NB4 (cell line): Measurements from ENCODE around the gene FBXL20.
"Not testable (repeated sequence)": the region's sequence is repeated elsewhere in the genome, so short reads cannot be mapped to it uniquely, and the experiment has no call there.

Experiments
- MYC ChIP-seq: IDR thresholded peaks from 2 replicates; pipeline ENCODE4 v1.6.1; 2011; ENCODE audit warnings: low read depth, low read length
- TF ChIP-seq, protein P1 (sequence below): IDR thresholded peaks from one replicate; pipeline ENCODE4 v1.5.1; 2012; ENCODE audit warnings: low read depth, low read length

DNA sequence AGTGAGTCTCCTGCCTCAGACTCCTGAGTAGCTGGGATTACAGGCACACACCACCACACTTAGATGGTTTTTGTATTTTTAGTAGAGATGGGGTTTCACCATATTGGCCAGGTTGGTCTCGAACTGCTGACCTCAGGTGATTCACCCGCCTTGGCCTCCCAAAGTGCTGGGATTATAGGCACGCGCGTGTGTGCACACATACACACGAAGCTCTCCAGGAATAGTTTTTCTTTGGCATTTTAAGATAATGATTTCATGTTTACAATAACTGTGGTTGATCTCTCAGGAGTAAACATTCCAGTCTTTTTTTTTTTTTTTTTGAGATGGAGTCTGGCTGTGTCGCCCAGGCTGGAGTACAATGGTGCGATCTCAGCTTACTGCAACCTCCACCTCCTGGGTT is 123.2 kb downstream of the FBXL20 start:
- TF ChIP-seq, protein P1, sequence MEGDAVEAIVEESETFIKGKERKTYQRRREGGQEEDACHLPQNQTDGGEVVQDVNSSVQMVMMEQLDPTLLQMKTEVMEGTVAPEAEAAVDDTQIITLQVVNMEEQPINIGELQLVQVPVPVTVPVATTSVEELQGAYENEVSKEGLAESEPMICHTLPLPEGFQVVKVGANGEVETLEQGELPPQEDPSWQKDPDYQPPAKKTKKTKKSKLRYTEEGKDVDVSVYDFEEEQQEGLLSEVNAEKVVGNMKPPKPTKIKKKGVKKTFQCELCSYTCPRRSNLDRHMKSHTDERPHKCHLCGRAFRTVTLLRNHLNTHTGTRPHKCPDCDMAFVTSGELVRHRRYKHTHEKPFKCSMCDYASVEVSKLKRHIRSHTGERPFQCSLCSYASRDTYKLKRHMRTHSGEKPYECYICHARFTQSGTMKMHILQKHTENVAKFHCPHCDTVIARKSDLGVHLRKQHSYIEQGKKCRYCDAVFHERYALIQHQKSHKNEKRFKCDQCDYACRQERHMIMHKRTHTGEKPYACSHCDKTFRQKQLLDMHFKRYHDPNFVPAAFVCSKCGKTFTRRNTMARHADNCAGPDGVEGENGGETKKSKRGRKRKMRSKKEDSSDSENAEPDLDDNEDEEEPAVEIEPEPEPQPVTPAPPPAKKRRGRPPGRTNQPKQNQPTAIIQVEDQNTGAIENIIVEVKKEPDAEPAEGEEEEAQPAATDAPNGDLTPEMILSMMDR: not testable (repeated sequence)
- not testable (repeated sequence) for TF ChIP-seq MYC
